Mesenchymal stem cell (in vitro differentiated cells and primary cell): ENCODE measurements around the gene METTL8.
"Not testable (repeated sequence)": the region's sequence is repeated elsewhere in the genome, so short reads cannot be mapped to it uniquely, and the experiment has no call there.

ENCODE experiments used
- DNase-seq: peaks from one replicate; pipeline ENCODE4 v3.0.0-alpha.2; 2013
- H2AFZ ChIP-seq: one replicate; pipeline ENCODE4 v1.6.1; 2013; ENCODE audit warnings: low read depth, mild to moderate bottlenecking, control low read depth, inconsistent platforms, low read length, moderate library complexity
- H2AK5ac ChIP-seq: 2 replicates; pipeline ENCODE4 v1.6.1; 2013; ENCODE audit warnings: low read length, moderate library complexity, mild to moderate bottlenecking, inconsistent platforms; ENCODE audit not compliant: severe bottlenecking
- H2BK120ac ChIP-seq: one replicate; pipeline ENCODE4 v1.6.1; 2013; ENCODE audit warnings: low read depth, mild to moderate bottlenecking, inconsistent platforms, low read length, moderate library complexity
- H2BK12ac ChIP-seq, 2 experiments: one replicate each; pipeline ENCODE4 v1.6.1; 2013; ENCODE audit warnings: inconsistent platforms in 2 of 2, low read length in 2 of 2, mild to moderate bottlenecking in 2 of 2, moderate library complexity in 2 of 2, control low read depth in 1 of 2
- H2BK15ac ChIP-seq: one replicate; pipeline ENCODE4 v1.6.1; 2013; ENCODE audit warnings: mild to moderate bottlenecking, low read depth, inconsistent platforms; ENCODE audit not compliant: poor library complexity, severe bottlenecking
- H2BK5ac ChIP-seq: 2 replicates; pipeline ENCODE4 v1.6.1; 2013; ENCODE audit warnings: low read depth, mild to moderate bottlenecking, low read length, control low read depth, inconsistent platforms; ENCODE audit not compliant: poor library complexity, severe bottlenecking
- H3K14ac ChIP-seq, 2 experiments: one replicate each; pipeline ENCODE4 v1.6.1; 2013; ENCODE audit warnings: inconsistent platforms in 2 of 2, low read length in 2 of 2, control low read depth in 1 of 2, mild to moderate bottlenecking in 1 of 2, moderate library complexity in 1 of 2
- H3K18ac ChIP-seq, 2 experiments: one replicate each; pipeline ENCODE4 v1.6.1; 2013; ENCODE audit warnings: inconsistent platforms in 2 of 2, low read length in 2 of 2, control low read depth in 1 of 2, low read depth in 1 of 2, mild to moderate bottlenecking in 1 of 2
- H3K23ac ChIP-seq, 2 experiments: one replicate each; pipeline ENCODE4 v1.6.1; 2013; ENCODE audit warnings: inconsistent platforms in 2 of 2, low read length in 2 of 2, mild to moderate bottlenecking in 2 of 2, moderate library complexity in 2 of 2, control low read depth in 1 of 2
- H3K27ac ChIP-seq: 2 replicates; pipeline ENCODE4 v1.5.1; 2013; ENCODE audit warnings: mild to moderate bottlenecking, moderate library complexity, low read length, control low read depth, inconsistent platforms; ENCODE audit not compliant: poor library complexity, severe bottlenecking
- H3K27me3 ChIP-seq, 2 experiments: 2 replicates each; pipeline versions ENCODE4 v1.6.1 to v1.7.0; 2013; ENCODE audit warnings: low read length in 2 of 2, mild to moderate bottlenecking in 2 of 2, moderate library complexity in 2 of 2, control low read depth in 1 of 2, inconsistent platforms in 1 of 2; ENCODE audit not compliant: control insufficient read depth in 1 of 2, insufficient read depth in 1 of 2
- H3K36me3 ChIP-seq, 2 experiments: 2 replicates each; pipeline versions ENCODE4 v1.6.1 to v1.7.0; 2013; ENCODE audit warnings: low read length in 2 of 2, control low read depth in 1 of 2, inconsistent platforms in 1 of 2, low read depth in 1 of 2, mild to moderate bottlenecking in 1 of 2; ENCODE audit not compliant: insufficient read depth in 2 of 2, control insufficient read depth in 1 of 2
- H3K4ac ChIP-seq, 2 experiments: one replicate each; pipeline ENCODE4 v1.6.1; 2013; ENCODE audit warnings: inconsistent platforms in 2 of 2, low read length in 2 of 2, mild to moderate bottlenecking in 2 of 2, moderate library complexity in 2 of 2, control low read depth in 1 of 2, low read depth in 1 of 2
- H3K4me1 ChIP-seq: 2 replicates; pipeline ENCODE4 v1.6.1; 2013; ENCODE audit warnings: low read depth, low read length, control low read depth; ENCODE audit not compliant: control insufficient read depth, insufficient read depth
- H3K4me2 ChIP-seq: 2 replicates; pipeline ENCODE4 v1.6.1; 2013; ENCODE audit warnings: low read length, mild to moderate bottlenecking, inconsistent platforms; ENCODE audit not compliant: poor library complexity, severe bottlenecking
- H3K4me3 ChIP-seq, 2 experiments: 2 replicates each; pipeline versions ENCODE4 v1.5.1 to v1.7.0; 2013; ENCODE audit warnings: low read length in 2 of 2, mild to moderate bottlenecking in 2 of 2, control low read depth in 1 of 2, low read depth in 1 of 2; ENCODE audit not compliant: insufficient read depth in 1 of 2
- H3K79me1 ChIP-seq: replicated peaks from 2 replicates; pipeline ENCODE4 v1.6.1; 2013; ENCODE audit warnings: mild to moderate bottlenecking, control low read depth, low read length, inconsistent platforms; ENCODE audit not compliant: poor library complexity, severe bottlenecking
- H3K9ac ChIP-seq: 2 replicates; pipeline ENCODE4 v1.7.0; 2013; ENCODE audit warnings: mild to moderate bottlenecking, low read length, moderate library complexity
- H3K9me3 ChIP-seq: 2 replicates; pipeline ENCODE4 v1.7.0; 2013; ENCODE audit warnings: mild to moderate bottlenecking, low read length; ENCODE audit not compliant: control insufficient read depth
- H4K8ac ChIP-seq: one replicate; pipeline ENCODE4 v1.6.1; 2013; ENCODE audit warnings: inconsistent platforms, mild to moderate bottlenecking, low read length, moderate library complexity
- H4K91ac ChIP-seq: one replicate; pipeline ENCODE4 v1.6.1; 2013; ENCODE audit warnings: mild to moderate bottlenecking, low read length, inconsistent platforms
- WGBS: methylation state at CpG from one replicate; pipeline ENCODE4 v1.1.7; 2013; ENCODE audit warnings: mixed read lengths; 5-methylcytosine and 5-hydroxymethylcytosine counted together

Gene METTL8

DNA sequence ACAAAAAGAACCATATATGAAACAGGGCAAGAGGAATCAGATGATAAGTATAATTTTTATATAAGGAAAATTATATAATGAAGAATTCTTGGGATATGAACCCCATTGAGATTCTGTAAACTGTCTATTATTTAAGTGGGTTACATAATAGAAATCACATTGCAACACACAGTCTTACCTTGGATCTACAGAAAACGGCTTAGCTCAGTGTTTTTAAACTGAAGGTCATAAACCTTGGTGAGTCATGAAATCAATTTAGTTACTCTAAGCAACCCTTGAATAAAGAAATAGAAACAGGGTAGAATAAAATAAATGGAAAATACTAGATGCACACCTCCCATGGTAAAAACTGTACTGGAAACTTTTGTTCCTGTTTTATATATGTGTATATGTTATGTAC is 50.7 kb downstream of the METTL8 start:
- H3K4me2 ChIP-seq = no peak overlapping the region
- H3K9me3 ChIP-seq = peaks cover 8% of the 10 kb centered on the region
- H4K8ac ChIP-seq = no peak overlapping the region
- peaks cover 13% of the 10 kb centered on the region for H3K79me1 ChIP-seq
- H2BK5ac ChIP-seq = no peak overlapping the region
- H3K9ac ChIP-seq = no peak overlapping the region
- H2AFZ ChIP-seq = no peak overlapping the region
- no peak overlapping the region for H3K14ac ChIP-seq
- no peak overlapping the region for H3K4ac ChIP-seq
- H3K23ac ChIP-seq = no peak overlapping the region
- no peak overlapping the region for H2BK12ac ChIP-seq
- no peak overlapping the region for H3K27ac ChIP-seq
- H3K27me3 ChIP-seq = no peaks in the 10 kb centered on the region
- WGBS = no CpG with 5 or more reads among the region's 1 CpG
- no peak overlapping the region for H3K18ac ChIP-seq
- no peak overlapping the region for H4K91ac ChIP-seq
- H2BK120ac ChIP-seq = no peak overlapping the region
- DNase-seq = no peak
- H2AK5ac ChIP-seq = no peak overlapping the region
- H2BK15ac ChIP-seq = no peak overlapping the region
- no peak overlapping the region for H3K4me3 ChIP-seq
- H3K36me3 ChIP-seq = peaks cover 0 to 8% of the 10 kb centered on the region in 2 experiments
- H3K4me1 ChIP-seq = peaks cover 6% of the 10 kb centered on the region

GRCh38 chr2:171382175-171382574 is 51.6 kb downstream of the METTL8 start:
- H3K4ac ChIP-seq, H4K91ac ChIP-seq, H3K27me3 ChIP-seq, H2BK12ac ChIP-seq, H3K14ac ChIP-seq, H2BK120ac ChIP-seq, H3K9ac ChIP-seq, H2AFZ ChIP-seq, H3K18ac ChIP-seq, H3K4me3 ChIP-seq, H2BK15ac ChIP-seq, H2AK5ac ChIP-seq, H3K36me3 ChIP-seq, H3K4me1 ChIP-seq, DNase-seq, H3K27ac ChIP-seq, H3K4me2 ChIP-seq, H3K23ac ChIP-seq, H4K8ac ChIP-seq, H2BK5ac ChIP-seq: not testable (repeated sequence)
- peaks cover 12% of the 10 kb centered on the region for H3K9me3 ChIP-seq
- 90% methylated on average over 1 of the region's 1 CpG for WGBS
- peaks cover 11% of the 10 kb centered on the region for H3K79me1 ChIP-seq

- not testable (repeated sequence) for H3K23ac ChIP-seq, H3K4me2 ChIP-seq, H3K4ac ChIP-seq, H2AFZ ChIP-seq, H2BK5ac ChIP-seq, H3K79me1 ChIP-seq, H2BK120ac ChIP-seq, H3K14ac ChIP-seq, H2AK5ac ChIP-seq, H3K4me1 ChIP-seq, H3K27me3 ChIP-seq, H3K18ac ChIP-seq, H3K9ac ChIP-seq, H2BK15ac ChIP-seq, H3K4me3 ChIP-seq, H2BK12ac ChIP-seq, DNase-seq, H3K27ac ChIP-seq, H4K91ac ChIP-seq, H4K8ac ChIP-seq, H3K36me3 ChIP-seq
- peaks cover 19% of the 10 kb centered on the region for H3K9me3 ChIP-seq
Measured at GRCh38 chr2:171377852-171378251, 55.9 kb downstream of the METTL8 start.

GRCh38 chr2:171367692-171368091 is 66.1 kb downstream of the METTL8 start:
- H2BK15ac ChIP-seq = no peak overlapping the region
- no peak overlapping the region for H2BK120ac ChIP-seq
- H3K23ac ChIP-seq = no peak overlapping the region
- H3K4ac ChIP-seq = no peak overlapping the region
- H2BK5ac ChIP-seq = no peak overlapping the region
- no peak overlapping the region for H3K4me2 ChIP-seq
- no peak overlapping the region for H3K27ac ChIP-seq
- no peak overlapping the region for H3K9ac ChIP-seq
- no peaks in the 10 kb centered on the region for H3K36me3 ChIP-seq
- H3K27me3 ChIP-seq = no peaks in the 10 kb centered on the region
- WGBS = no CpG with 5 or more reads among the region's 2 CpGs
- no peak overlapping the region for H3K4me3 ChIP-seq
- H2AFZ ChIP-seq = no peak overlapping the region
- H3K4me1 ChIP-seq = no peaks in the 10 kb centered on the region
- no peak for DNase-seq
- H4K91ac ChIP-seq = no peak overlapping the region
- no peak overlapping the region for H3K18ac ChIP-seq
- H3K79me1 ChIP-seq = peaks cover 4% of the 10 kb centered on the region
- no peak overlapping the region for H2BK12ac ChIP-seq
- no peak overlapping the region for H4K8ac ChIP-seq
- H3K14ac ChIP-seq = no peak overlapping the region
- no peaks in the 10 kb centered on the region for H3K9me3 ChIP-seq
- H2AK5ac ChIP-seq = no peak overlapping the region
